CD4-positive, alpha-beta T cell treated with Interleukin-15 for 1 hour (primary cell): Measurements from ENCODE around the gene IDH2.
"Not testable (repeated sequence)": the region's sequence is repeated elsewhere in the genome, so short reads cannot be mapped to it uniquely, and the experiment has no call there.

Source experiments
- DNase-seq: peaks from one replicate; pipeline ENCODE4 v3.0.0-alpha.2; 2020

Gene IDH2

DNA sequence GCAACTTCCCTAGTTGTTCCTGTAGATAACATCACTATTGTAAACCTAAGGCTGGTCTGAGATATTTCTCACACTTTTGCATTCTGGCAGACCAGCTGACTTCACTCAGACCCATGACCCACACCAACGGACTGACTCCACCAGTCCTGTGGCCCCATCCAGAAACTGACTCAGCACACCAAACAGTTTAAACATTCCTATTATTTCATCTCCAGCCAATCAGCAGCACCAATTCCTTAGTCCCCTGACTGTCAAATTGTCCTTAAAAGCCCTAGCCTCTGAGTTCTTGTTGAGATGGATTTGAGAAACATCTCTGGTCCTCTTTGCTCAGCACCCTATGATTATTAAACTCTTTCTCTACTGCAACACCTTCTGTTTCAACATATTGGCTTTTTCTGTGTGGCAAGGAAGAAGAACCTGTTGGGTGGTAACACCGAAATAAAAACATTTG is 12.2 kb upstream of the IDH2 start:
- no peak for DNase-seq

DNA sequence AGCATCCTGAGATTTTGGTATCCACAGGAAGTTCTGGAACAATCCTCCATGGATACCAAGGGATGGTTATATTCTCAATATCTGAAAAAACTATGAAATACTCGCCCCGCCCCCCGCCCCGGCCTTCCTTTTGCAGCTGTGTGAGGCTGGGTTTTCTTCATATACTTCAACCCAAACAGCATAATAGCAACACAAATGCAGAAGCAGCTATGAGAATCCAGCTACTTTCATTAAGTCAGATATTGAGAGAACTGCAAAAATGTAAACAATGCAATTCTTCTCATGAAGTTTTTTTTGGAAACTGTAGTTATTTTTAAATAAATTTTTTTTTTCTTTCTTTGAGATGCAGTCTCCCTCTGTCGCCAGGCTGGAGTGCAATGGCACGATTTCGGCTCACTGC is 10.9 kb upstream of the IDH2 start:
- DNase-seq = no peak

DNA sequence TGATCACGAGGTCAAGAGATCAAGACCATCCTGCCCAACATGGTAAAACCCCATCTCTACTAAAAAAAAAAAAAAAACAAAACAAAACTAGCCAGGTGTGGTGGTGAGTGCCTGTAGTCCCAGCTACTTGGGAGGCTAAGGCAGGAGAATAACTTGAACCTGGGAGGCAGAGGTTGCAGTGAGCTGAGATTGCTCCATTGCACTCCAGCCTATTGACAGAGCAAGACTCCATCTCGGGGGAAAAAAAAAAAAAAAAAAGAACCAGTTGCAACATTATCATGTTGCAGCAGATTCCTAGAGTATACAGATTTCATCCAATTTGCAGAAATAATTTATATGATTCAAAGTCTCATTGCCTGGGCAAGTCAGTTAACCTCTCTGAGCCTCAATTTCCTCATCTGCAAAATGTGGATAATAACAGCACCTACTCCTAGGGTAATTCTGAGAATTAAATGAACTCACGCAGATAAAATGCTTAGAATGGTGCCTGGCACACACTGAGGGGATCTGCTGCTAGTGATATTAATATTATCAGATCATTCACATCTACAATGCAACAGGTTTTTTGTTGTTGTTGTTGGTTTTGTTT is 7.0 kb upstream of the IDH2 start:
- DNase-seq = not testable (repeated sequence)

GRCh38 chr15:90108038-90108437 is 5.8 kb upstream of the IDH2 start:
- not testable (repeated sequence) for DNase-seq

DNA sequence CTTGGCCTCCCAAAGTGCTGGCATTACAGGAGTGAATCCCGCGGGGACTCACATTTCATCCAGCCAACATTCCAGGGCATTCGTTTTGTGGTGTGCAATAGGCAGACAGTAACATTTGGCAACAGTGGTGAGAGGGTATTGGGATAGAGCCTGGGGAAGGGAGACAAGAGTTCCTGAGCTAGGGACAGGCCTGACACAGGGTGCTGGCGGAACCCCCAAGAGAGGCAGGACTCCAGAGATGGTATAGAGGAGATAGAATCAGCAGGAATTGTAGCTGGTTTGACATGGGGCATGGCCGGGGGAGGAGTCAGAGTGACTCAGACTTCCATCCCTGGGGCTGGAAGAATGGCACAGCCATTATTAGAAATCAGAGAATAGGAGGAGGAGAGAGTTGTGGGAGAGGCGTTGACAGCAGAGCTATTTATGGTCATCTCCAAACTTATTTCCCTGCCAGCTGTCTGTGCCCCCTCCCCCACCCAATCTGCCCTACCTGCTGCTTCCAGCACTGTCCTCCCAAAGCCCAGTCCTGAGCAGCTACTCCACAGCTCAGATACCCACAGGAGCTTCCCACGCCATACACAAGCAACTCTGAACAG is 4.4 kb upstream of the IDH2 start:
- no peak for DNase-seq

- no peak for DNase-seq
These were observed 3.3 kb upstream of the IDH2 start for GRCh38 chr15:90105521-90105920.

GRCh38 chr15:90104551-90104950 is 2.3 kb upstream of the IDH2 start:
- no peak for DNase-seq

GRCh38 chr15:90103701-90104329 is 1.5 kb upstream of the IDH2 start:
- no peak for DNase-seq

DNA sequence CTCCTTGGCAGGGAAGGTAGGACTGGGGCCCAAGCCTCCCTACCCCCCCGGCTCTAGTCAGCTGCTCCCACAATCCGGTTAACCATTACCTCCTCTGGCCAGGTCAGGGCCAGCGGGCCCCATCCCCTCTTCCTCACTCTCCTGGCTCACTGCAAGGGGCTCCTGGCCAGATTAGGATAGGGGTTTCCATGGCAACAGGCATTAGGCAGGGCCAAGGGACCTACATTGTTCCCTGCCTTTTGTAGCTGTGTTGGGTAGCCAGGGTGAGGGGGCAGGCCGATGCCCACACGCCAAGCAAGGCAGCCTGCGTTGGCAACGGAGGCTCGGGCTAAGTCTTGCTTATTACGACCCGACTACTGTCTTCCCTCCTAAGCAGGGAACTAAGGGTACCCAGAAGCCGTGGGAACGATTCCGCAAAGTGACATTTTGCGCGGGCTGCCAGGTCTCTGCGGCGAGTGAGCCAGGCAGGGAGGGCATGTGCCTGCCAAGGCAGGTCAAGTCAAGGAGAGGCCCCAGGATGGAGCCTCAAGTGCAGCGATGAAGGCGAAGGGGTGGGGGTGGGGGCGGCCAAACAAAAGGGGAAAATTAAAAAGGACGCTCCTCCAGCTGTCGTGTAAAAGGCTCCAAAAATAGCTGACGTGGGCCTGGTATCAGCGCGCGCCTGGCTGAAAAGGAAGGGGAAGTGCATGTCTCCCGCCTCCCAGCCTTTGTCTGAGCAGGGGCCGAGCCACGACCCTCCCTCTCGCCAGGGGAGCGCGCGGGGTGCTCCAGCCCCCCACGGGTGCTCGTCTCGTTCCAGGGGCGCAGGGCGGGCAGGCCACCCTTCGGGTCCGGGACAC is 919 bp downstream of the IDH2 start:
- no peak for DNase-seq

GRCh38 chr15:90099868-90100831 is 2.1 kb downstream of the IDH2 start:
- DNase-seq = no peak

GRCh38 chr15:90099072-90099867 is 3.0 kb downstream of the IDH2 start:
- DNase-seq = peak; percentile 47

DNA sequence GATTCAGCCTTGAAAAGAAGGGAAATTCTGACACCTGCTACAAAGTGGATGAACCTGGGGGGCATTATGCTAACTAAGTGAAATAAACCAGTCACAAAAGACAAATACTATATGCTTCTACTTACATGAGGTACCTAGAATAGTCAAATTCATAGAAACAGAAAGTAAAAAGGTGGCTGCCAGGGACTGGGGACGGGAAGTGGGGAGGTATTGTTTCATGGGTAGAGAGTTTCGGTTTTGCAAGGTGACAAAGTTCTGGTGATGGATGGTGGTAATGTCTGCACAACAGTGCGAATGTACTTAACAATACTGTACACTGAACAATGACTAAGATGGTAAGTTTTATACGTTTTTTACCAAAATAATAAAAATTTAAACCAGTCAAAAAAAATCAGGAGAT is 4.8 kb downstream of the IDH2 start:
- DNase-seq = peak; percentile 65

DNA sequence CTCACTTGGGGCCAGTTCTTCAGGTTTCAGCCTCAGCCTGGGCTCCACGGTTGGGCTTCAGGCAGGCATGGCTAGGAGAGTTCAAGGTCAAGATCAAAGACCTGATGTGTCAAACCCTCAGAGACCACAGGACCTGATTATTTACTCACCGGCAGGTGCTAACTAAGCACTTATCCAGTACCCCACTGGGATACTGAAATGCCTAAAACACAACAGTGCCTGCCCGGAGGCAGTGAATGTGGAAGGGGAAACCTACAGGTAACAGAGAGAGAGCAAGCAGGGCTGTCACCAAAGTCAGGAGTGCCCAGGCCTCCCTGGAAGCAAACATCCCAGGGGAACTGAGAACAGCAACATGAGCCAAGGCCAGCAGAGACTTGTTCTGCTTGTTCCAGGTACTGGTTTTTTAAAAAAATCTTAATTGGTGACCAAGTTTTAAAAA is 6.7 kb downstream of the IDH2 start:
- DNase-seq = no peak

- no peak for DNase-seq
These were observed 10.9 kb downstream of the IDH2 start for GRCh38 chr15:90091156-90091931.

DNA sequence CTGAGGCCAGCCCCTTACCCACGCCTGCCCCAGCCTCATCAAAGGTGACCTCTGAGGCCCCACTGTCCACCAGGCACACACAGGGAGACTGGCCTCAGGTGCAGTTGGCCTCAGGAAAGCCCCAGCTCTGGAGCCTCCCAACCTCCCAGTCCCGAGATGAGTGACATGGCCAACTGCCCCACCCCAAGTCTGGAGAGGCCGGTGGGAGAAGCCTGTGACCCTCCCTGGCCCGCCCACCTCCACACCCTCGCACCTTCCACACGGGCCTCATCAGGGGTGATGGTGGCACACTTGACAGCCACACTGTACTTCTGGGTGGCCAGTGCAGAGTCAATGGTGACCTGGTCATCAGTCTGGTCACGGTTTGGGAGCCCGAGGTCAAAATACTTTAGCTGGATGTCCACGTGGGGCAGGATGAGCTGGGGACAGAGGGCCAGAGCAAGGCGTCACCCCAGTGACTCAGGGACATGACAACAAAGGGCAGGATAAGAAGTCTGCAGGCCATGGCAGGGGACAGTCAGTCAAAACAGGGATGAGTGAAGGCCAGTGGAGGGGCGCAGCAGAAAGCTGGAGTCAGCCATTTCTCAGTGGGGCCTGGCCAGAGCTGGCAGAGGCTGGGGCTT is 11.9 kb downstream of the IDH2 start:
- DNase-seq = no peak

GRCh38 chr15:90087454-90088154 is 14.7 kb downstream of the IDH2 start:
- DNase-seq = no peak

DNA sequence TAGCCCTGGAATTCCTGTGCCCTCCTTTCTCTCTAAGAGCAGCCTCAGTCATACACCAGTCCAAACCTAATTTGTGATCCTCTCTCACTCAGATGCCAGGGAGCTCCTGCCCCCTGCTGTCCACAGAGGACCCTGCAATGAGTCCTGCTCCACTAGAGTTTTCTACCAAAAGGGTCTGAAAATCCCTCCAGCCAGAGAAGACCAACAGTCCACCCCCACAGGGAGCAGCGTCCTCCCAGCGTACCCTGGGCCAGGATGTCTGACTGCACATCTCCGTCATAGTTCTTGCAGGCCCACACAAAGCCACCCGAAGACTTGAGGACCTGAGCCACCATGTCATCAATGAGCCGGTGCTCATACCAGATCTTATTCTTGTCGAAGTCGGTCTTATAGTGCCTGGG is 15.4 kb downstream of the IDH2 start:
- peak; percentile 51 for DNase-seq

GRCh38 chr15:90085565-90085964 is 16.7 kb downstream of the IDH2 start:
- no peak for DNase-seq

- DNase-seq = no peak
These were observed 17.3 kb downstream of the IDH2 start for GRCh38 chr15:90084876-90085423.
